Naive thymus-derived CD4-positive, alpha-beta T cell (primary cell): ENCODE measurements around the gene KRTAP4-6. TPM values are rescaled to one million over a fixed set of nuclear protein-coding genes. Genes with fewer than 3 reads are reported as not detected.
A peak's percentile ranks its signal among the peaks of the same experiment; 100 is the strongest.
"Not testable (repeated sequence)": the region's sequence is repeated elsewhere in the genome, so short reads cannot be mapped to it uniquely, and the experiment has no call there.

ENCODE experiments used
- ATAC-seq: fragments of 150-1000 bp; cut with Tn5 transposase; 2 replicates; pipeline ENCODE4 v1.10.0; 2021; ENCODE audit warnings: mild to moderate bottlenecking, moderate library complexity
- CTCF ChIA-PET: fragments of 350-600 bp; sonication (Branson Sonifier 250); formaldehyde crosslinking; loops from one replicate; lab custom pipeline; 2021; ENCODE audit warnings: antibody characterized with exemption; lab: Charles Lee
- POLR2A ChIA-PET: fragments of 350-600 bp; sonication (Branson Sonifier 250); formaldehyde crosslinking; loops from one replicate; lab custom pipeline; 2021; ENCODE audit warnings: antibody characterized with exemption, inconsistent platforms; lab: Charles Lee
- DNase-seq, 9 donors: peaks; one replicate each; pipeline versions ENCODE4 v3.0.0 to v3.0.0-alpha.2; 2020 to 2022; ENCODE audit warnings: mixed read lengths in 1 of 9
- H3K27ac ChIP-seq: one replicate; pipeline ENCODE4 v1.7.0; 2013; ENCODE audit warnings: mild to moderate bottlenecking, low read depth, low read length, moderate library complexity
- H3K27me3 ChIP-seq, 2 donors: one replicate each; pipeline ENCODE4 v1.7.0; 2013; ENCODE audit warnings: low read length in 2 of 2, mild to moderate bottlenecking in 2 of 2, moderate library complexity in 2 of 2; ENCODE audit not compliant: control insufficient read depth in 2 of 2, insufficient read depth in 2 of 2
- H3K36me3 ChIP-seq, 3 experiments: 1 replicate in 2 of 3; 2 replicates in 1 of 3; pipeline ENCODE4 v1.7.0; 2013; ENCODE audit warnings: low read length in 3 of 3, mild to moderate bottlenecking in 3 of 3, moderate library complexity in 1 of 3; ENCODE audit not compliant: insufficient read depth in 3 of 3, control insufficient read depth in 2 of 3
- H3K4me1 ChIP-seq, 2 donors: one replicate each; pipeline ENCODE4 v1.7.0; 2013; ENCODE audit warnings: low read length in 2 of 2, mild to moderate bottlenecking in 2 of 2, moderate library complexity in 1 of 2; ENCODE audit not compliant: control insufficient read depth in 2 of 2, insufficient read depth in 2 of 2
- H3K4me3 ChIP-seq: 2 replicates; pipeline ENCODE4 v1.7.0; 2013; ENCODE audit warnings: mild to moderate bottlenecking, low read length
- H3K9me3 ChIP-seq, 3 experiments: 1 replicate in 2 of 3; 2 replicates in 1 of 3; pipeline ENCODE4 v1.7.0; 2013; ENCODE audit warnings: low read length in 3 of 3; ENCODE audit not compliant: control insufficient read depth in 2 of 3
- H3K27ac Mint-ChIP-seq, 9 donors: one replicate each; pipeline ENCODE4 v1.8.0; 2020 to 2022; ENCODE audit warnings: mixed read lengths in 9 of 9, mild to moderate bottlenecking in 8 of 9, moderate library complexity in 5 of 9, inconsistent platforms in 2 of 9
- H3K27me3 Mint-ChIP-seq, 5 donors: one replicate each; pipeline ENCODE4 v1.8.0; 2021 to 2022; ENCODE audit warnings: mixed read lengths in 5 of 5, mild to moderate bottlenecking in 1 of 5
- H3K36me3 Mint-ChIP-seq, 5 donors: one replicate each; pipeline ENCODE4 v1.8.0; 2020 to 2022; ENCODE audit warnings: mixed read lengths in 5 of 5, mild to moderate bottlenecking in 3 of 5, inconsistent platforms in 1 of 5
- H3K4me1 Mint-ChIP-seq, 7 donors: one replicate each; pipeline ENCODE4 v1.8.0; 2020 to 2022; ENCODE audit warnings: mixed read lengths in 7 of 7, mild to moderate bottlenecking in 3 of 7, inconsistent platforms in 1 of 7
- H3K4me3 Mint-ChIP-seq, 10 donors: one replicate each; pipeline ENCODE4 v1.8.0; 2020 to 2022; ENCODE audit warnings: mild to moderate bottlenecking in 10 of 10, mixed read lengths in 10 of 10, moderate library complexity in 6 of 10, inconsistent platforms in 2 of 10
- H3K9me3 Mint-ChIP-seq, 11 donors: one replicate each; pipeline ENCODE4 v1.8.0; 2020 to 2022; ENCODE audit warnings: mixed read lengths in 11 of 11, mild to moderate bottlenecking in 4 of 11, inconsistent platforms in 1 of 11, moderate library complexity in 1 of 11
- intact Hi-C, 2 donors: fragments of 100-400 bp; cut with micrococcal nuclease; formaldehyde crosslinking; loops; one replicate each; pipeline ENCODE4 v1.15.1; 2023
- polyA plus RNA-seq, 2 donors: library from polyadenylated mRNA; unstranded; fragments of 300-500 nt; fragmentation: Illumina TruSeq; gene quantifications; one replicate each; pipeline ENCODE4 v1.2.3, GENCODE V29; 2021
- total RNA-seq, 6 experiments: library from RNA in 5 of 6; stranded (reverse) in 5 of 6; gene quantifications; 1 replicate in 5 of 6; 2 replicates in 1 of 6; pipeline ENCODE4 v1.2.3 and lab custom pipeline; 2021 to 2026

The KRTAP4-6 gene
- total and polyA plus RNA-seq, 7 experiments from 2014 or later, result not detected

DNA sequence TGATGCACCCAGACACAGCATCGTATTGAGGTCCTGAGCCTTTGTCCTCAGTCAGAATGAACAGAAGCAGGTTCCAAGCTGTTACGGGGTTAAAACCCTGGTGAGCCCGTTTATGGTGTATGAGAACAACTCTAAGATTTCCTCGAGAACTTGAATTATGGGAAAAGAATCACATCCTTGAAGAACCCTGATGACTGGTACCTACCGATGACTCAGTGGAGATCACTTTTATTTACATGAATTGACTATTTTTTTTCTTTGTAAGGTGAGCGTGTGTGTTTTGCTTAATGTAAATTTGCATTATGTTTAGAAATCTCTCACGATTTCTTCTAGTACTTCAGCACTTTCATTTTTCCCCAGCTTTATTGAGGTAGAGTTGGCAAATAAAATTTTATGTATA lies 23.5 kb upstream of the KRTAP4-6 start:
- H3K4me3 ChIP-seq, result no peak overlapping the region
- H3K36me3 ChIP-seq, result no peaks in the 10 kb centered on the region
- H3K4me3 Mint-ChIP-seq, result no peak overlapping the region
- CTCF ChIA-PET, result interaction anchor here (0.6 kb wide), 1 partner anchor 9 kb away, joined by 3 read pairs; no protein-coding TSS in a partner anchor
- no peaks in the 10 kb centered on the region for H3K9me3 ChIP-seq
- intact Hi-C loops, result loop anchor here in 1 of 2 donors (5.0 kb wide), 1 partner anchor 117 kb away; the partner anchor contains the start of gene KRTAP2-1
- H3K27ac Mint-ChIP-seq, result no peak overlapping the region
- peaks cover 0 to 4% of the 10 kb centered on the region in 2 donors for H3K27me3 ChIP-seq
- H3K36me3 Mint-ChIP-seq, result no peaks in the 10 kb centered on the region
- POLR2A ChIA-PET, result no interaction called here
- no peaks in the 10 kb centered on the region for H3K4me1 ChIP-seq
- peaks cover 0 to 10% (median 0%) of the 10 kb centered on the region in 5 donors for H3K27me3 Mint-ChIP-seq
- no peak for ATAC-seq
- H3K4me1 Mint-ChIP-seq, result peaks cover 0 to 8% (median 0%) of the 10 kb centered on the region in 7 donors
- H3K9me3 Mint-ChIP-seq, result no peaks in the 10 kb centered on the region
- H3K27ac ChIP-seq, result no peak overlapping the region
- no peak for DNase-seq

GRCh38 chr17:41160648-41161047 lies 20.3 kb upstream of the KRTAP4-6 start, which contains the start of gene KRTAP4-4:
Gene KRTAP4-4, minus strand, starts transcription at chr17:41160748. Its CDS starts 57 bp downstream, at chr17:41160691.
- H3K9me3 Mint-ChIP-seq, result no peaks in the 10 kb centered on the region
- H3K27ac Mint-ChIP-seq, result peak within 1 kb of the TSS in 2 of 9 donors; percentile 43 to 74

GRCh38 chr17:41160190-41160589 lies 19.8 kb upstream of the KRTAP4-6 start:
- not testable (repeated sequence) for DNase-seq

More at GRCh38 chr17:41160648-41161047, 20.3 kb upstream of the KRTAP4-6 start, which contains the start of gene KRTAP4-4:
- Mint-ChIP-seq H3K4me1 (peaks cover 0 to 8% (median 0%) of the 10 kb centered on the region in 7 donors), H3K36me3 (peaks cover 0 to 4% (median 0%) of the 10 kb centered on the region in 5 donors), H3K27me3 (peaks cover 0 to 25% (median 11%) of the 10 kb centered on the region in 5 donors), H3K4me3 (no peak within 1 kb of the TSS)
- Histone ChIP-seq H3K27ac (no peak within 1 kb of the TSS), H3K4me1 (no peaks in the 10 kb centered on the region), H3K4me3 (no peak within 1 kb of the TSS), H3K9me3 (no peaks in the 10 kb centered on the region), H3K27me3 (peaks cover 0 to 6% of the 10 kb centered on the region in 2 donors), H3K36me3 (no peaks in the 10 kb centered on the region)
- no peak for ATAC-seq
- ChIA-PET POLR2A (no interaction called here), CTCF (no interaction called here)
- intact Hi-C loops, result loop anchor here in 1 of 2 donors (5.0 kb wide), 1 partner anchor 113 kb away; the partner anchor contains the start of gene KRTAP2-1
- DNase-seq, result no peak

GRCh38 chr17:41153856-41154255 lies 13.5 kb upstream of the KRTAP4-6 start:
- Mint-ChIP-seq H3K36me3 (peaks cover 0 to 4% (median 0%) of the 10 kb centered on the region in 5 donors), H3K27ac (peak overlapping the region in 1 of 9 donors; percentile 20), H3K9me3 (peaks cover 0 to 1% (median 0%) of the 10 kb centered on the region in 11 donors), H3K4me3 (no peak overlapping the region), H3K27me3 (peaks cover 0 to 25% (median 11%) of the 10 kb centered on the region in 5 donors), H3K4me1 (peaks cover 0 to 12% (median 0%) of the 10 kb centered on the region in 7 donors)
- POLR2A ChIA-PET, result no interaction called here
- CTCF ChIA-PET, result no interaction called here
- Histone ChIP-seq H3K4me1 (no peaks in the 10 kb centered on the region), H3K9me3 (no peaks in the 10 kb centered on the region), H3K36me3 (no peaks in the 10 kb centered on the region), H3K27ac (no peak overlapping the region), H3K27me3 (peaks cover 0 to 2% of the 10 kb centered on the region in 2 donors), H3K4me3 (no peak overlapping the region)
- intact Hi-C loops, result no loop called here
- no peak for DNase-seq
- ATAC-seq, result no peak

More at GRCh38 chr17:41160190-41160589, 19.8 kb upstream of the KRTAP4-6 start:
- H3K27ac ChIP-seq, H3K36me3 ChIP-seq, H3K27me3 ChIP-seq, POLR2A ChIA-PET, H3K27ac Mint-ChIP-seq, H3K4me3 Mint-ChIP-seq, H3K4me3 ChIP-seq, H3K9me3 Mint-ChIP-seq, H3K4me1 ChIP-seq, H3K4me1 Mint-ChIP-seq, H3K36me3 Mint-ChIP-seq, ATAC-seq, CTCF ChIA-PET, H3K9me3 ChIP-seq: not testable (repeated sequence)
- intact Hi-C loops, result loop anchor here in 1 of 2 donors (5.0 kb wide), 1 partner anchor 113 kb away; the partner anchor contains the start of gene KRTAP2-1
- H3K27me3 Mint-ChIP-seq, result peaks cover 0 to 25% (median 11%) of the 10 kb centered on the region in 5 donors

DNA sequence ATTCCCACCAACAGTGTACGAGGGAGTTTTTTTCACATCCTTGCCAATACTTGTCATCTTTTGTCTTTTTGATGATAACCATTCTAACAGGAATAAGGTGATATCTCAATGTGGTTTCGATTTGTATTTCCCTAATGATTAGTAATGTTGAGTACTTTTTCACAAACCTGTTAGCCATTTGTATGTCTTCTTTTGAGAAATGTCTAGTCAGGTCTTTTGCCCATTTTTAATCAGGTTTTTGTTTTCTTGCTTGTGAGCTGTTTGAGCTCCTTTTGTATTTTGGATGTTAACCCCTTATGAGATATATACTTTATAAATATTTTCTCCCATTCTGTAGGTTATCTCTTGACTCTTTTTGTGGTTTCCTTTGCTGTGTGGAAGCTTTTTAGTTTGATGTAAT lies 11.2 kb upstream of the KRTAP4-6 start:
- H3K4me1 ChIP-seq, result no peaks in the 10 kb centered on the region
- ChIA-PET POLR2A (no interaction called here), CTCF (no interaction called here)

GRCh38 chr17:41150026-41150425 lies 9.7 kb upstream of the KRTAP4-6 start:
- ATAC-seq (no peak), DNase-seq (no peak)
- CTCF ChIA-PET, result interaction anchor here (0.6 kb wide), 1 partner anchor 40 kb away, joined by 5 read pairs; no protein-coding TSS in a partner anchor
- Mint-ChIP-seq H3K36me3 (no peaks in the 10 kb centered on the region), H3K4me1 (peaks cover 0 to 19% (median 5%) of the 10 kb centered on the region in 7 donors), H3K27me3 (peaks cover 0 to 17% (median 0%) of the 10 kb centered on the region in 5 donors), H3K9me3 (peaks cover 0 to 3% (median 0%) of the 10 kb centered on the region in 11 donors), H3K27ac (no peak overlapping the region), H3K4me3 (no peak overlapping the region)
- intact Hi-C loops, result no loop called here
- Histone ChIP-seq H3K9me3 (no peaks in the 10 kb centered on the region), H3K27ac (no peak overlapping the region), H3K4me1 (no peaks in the 10 kb centered on the region), H3K36me3 (no peaks in the 10 kb centered on the region), H3K27me3 (no peaks in the 10 kb centered on the region), H3K4me3 (no peak overlapping the region)
- POLR2A ChIA-PET, result interaction anchor here (1.0 kb wide), 1 partner anchor 42 kb away, joined by 4 read pairs; no protein-coding TSS in a partner anchor

More for the DNA sequence above, 11.2 kb upstream of the KRTAP4-6 start:
- Histone ChIP-seq H3K9me3 (no peaks in the 10 kb centered on the region), H3K27me3 (no peaks in the 10 kb centered on the region), H3K36me3 (no peaks in the 10 kb centered on the region), H3K27ac (no peak overlapping the region), H3K4me3 (no peak overlapping the region)
- Mint-ChIP-seq H3K4me3 (no peak overlapping the region), H3K4me1 (peaks cover 0 to 17% (median 5%) of the 10 kb centered on the region in 7 donors), H3K27ac (no peak overlapping the region), H3K27me3 (peaks cover 0 to 14% (median 9%) of the 10 kb centered on the region in 5 donors), H3K9me3 (peaks cover 0 to 1% (median 0%) of the 10 kb centered on the region in 11 donors), H3K36me3 (no peaks in the 10 kb centered on the region)
- intact Hi-C loops, result no loop called here
- no peak for ATAC-seq
- no peak for DNase-seq
